NT2/D1 (cell line): Measurements from ENCODE around the gene SLC44A5.

Experiments used
- SUZ12 ChIP-seq: IDR thresholded peaks from 2 replicates; pipeline ENCODE4 v1.6.1; 2011; ENCODE audit not compliant: insufficient read length, insufficient read depth; ENCODE audit errors: extremely low read depth
- YY1 ChIP-seq: IDR thresholded peaks from 2 replicates; pipeline ENCODE4 v1.6.1; 2011; ENCODE audit not compliant: insufficient read length, insufficient read depth
- ZNF274 ChIP-seq: IDR thresholded peaks from 2 replicates; pipeline ENCODE4 v1.6.1; 2011; ENCODE audit warnings: mild to moderate bottlenecking, low read depth, low read length

GRCh38 chr1:75506976-75507375 lies 103.9 kb downstream of the SLC44A5 start:
- TF ChIP-seq SUZ12 (no peak), ZNF274 (no peak), YY1 (no peak)
